HL-60 (cell line): ENCODE measurements around the gene KRTAP5-3.
"Not testable (repeated sequence)": the region's sequence is repeated elsewhere in the genome, so short reads cannot be mapped to it uniquely, and the experiment has no call there.

Experiments used
- CTCF ChIP-seq: IDR thresholded peaks from one replicate; pipeline ENCODE4 v1.5.1; 2011; ENCODE audit warnings: low read length, control low read depth, inconsistent platforms; ENCODE audit not compliant: insufficient read depth
- POLR2AphosphoS5 ChIP-seq: IDR thresholded peaks from 2 replicates; pipeline ENCODE4 v1.6.1; 2012; ENCODE audit warnings: low read depth

- TF ChIP-seq CTCF, POLR2AphosphoS5: not testable (repeated sequence)
Observed at GRCh38 chr11:1601663-1602062, 6.6 kb downstream of the KRTAP5-3 start.
